HG02840 (cell line): ENCODE data around the gene KRTAP10-3.
"Not testable (repeated sequence)": the region's sequence is repeated elsewhere in the genome, so short reads cannot be mapped to it uniquely, and the experiment has no call there.

Experiments used
- ATAC-seq: cut with Tn5 transposase; IDR thresholded peaks from one replicate; pipeline ENCODE4 v1.9.1; 2021; ENCODE audit warnings: mild to moderate bottlenecking, moderate library complexity, moderate number of reproducible peaks; ENCODE audit not compliant: unreplicated experiment, low FRiP score

KRTAP10-3 gene

GRCh38 chr21:44558695-44559094, at the start of gene KRTAP10-3:
KRTAP10-3 (minus strand) TSS chr21:44558795; CDS start chr21:44558715, 80 bp downstream.
- no peak for ATAC-seq

- ATAC-seq = no peak
Measured at GRCh38 chr21:44606495-44606894, 47.9 kb upstream of the KRTAP10-3 start.

- no peak for ATAC-seq
Measured at GRCh38 chr21:44603911-44604310, 45.3 kb upstream of the KRTAP10-3 start.

GRCh38 chr21:44603109-44603875, 44.7 kb upstream of the KRTAP10-3 start:
- ATAC-seq = no peak

GRCh38 chr21:44602463-44602850, 43.9 kb upstream of the KRTAP10-3 start:
- no peak for ATAC-seq

GRCh38 chr21:44601596-44602462, 43.2 kb upstream of the KRTAP10-3 start:
- no peak for ATAC-seq

- ATAC-seq = not testable (repeated sequence)
Measured at GRCh38 chr21:44601091-44601490, 42.5 kb upstream of the KRTAP10-3 start.

GRCh38 chr21:44600118-44600978, 41.8 kb upstream of the KRTAP10-3 start, which contains the start of gene KRTAP10-7:
KRTAP10-7 (plus strand) TSS chr21:44600597; CDS start chr21:44600622, 25 bp downstream.
- ATAC-seq = not testable (repeated sequence)

GRCh38 chr21:44599264-44600029, 40.9 kb upstream of the KRTAP10-3 start:
- ATAC-seq = no peak

- ATAC-seq = no peak
Measured at GRCh38 chr21:44598061-44598460, 39.5 kb upstream of the KRTAP10-3 start.

GRCh38 chr21:44596068-44596725, 37.6 kb upstream of the KRTAP10-3 start:
- ATAC-seq = no peak

GRCh38 chr21:44595524-44595923, 36.9 kb upstream of the KRTAP10-3 start:
- ATAC-seq = no peak

- ATAC-seq = no peak
Measured at GRCh38 chr21:44594406-44594916, 35.9 kb upstream of the KRTAP10-3 start.

- ATAC-seq = no peak
Measured at GRCh38 chr21:44593598-44594405, 35.2 kb upstream of the KRTAP10-3 start.

- no peak for ATAC-seq
Measured at GRCh38 chr21:44592446-44593311, 34.1 kb upstream of the KRTAP10-3 start, which contains the start of gene KRTAP10-6. KRTAP10-6 (minus strand) TSS chr21:44592505; CDS start chr21:44592484, 21 bp downstream.

GRCh38 chr21:44591801-44592130, 33.2 kb upstream of the KRTAP10-3 start:
- not testable (repeated sequence) for ATAC-seq
